GM10847 (cell line): ENCODE measurements around the gene ZFHX3.

Experiments used
- POLR2A ChIP-seq: IDR thresholded peaks from 2 replicates; pipeline ENCODE4 v1.6.1; 2011; ENCODE audit not compliant: insufficient read length; ENCODE audit errors: extremely low read depth

The ZFHX3 gene

DNA sequence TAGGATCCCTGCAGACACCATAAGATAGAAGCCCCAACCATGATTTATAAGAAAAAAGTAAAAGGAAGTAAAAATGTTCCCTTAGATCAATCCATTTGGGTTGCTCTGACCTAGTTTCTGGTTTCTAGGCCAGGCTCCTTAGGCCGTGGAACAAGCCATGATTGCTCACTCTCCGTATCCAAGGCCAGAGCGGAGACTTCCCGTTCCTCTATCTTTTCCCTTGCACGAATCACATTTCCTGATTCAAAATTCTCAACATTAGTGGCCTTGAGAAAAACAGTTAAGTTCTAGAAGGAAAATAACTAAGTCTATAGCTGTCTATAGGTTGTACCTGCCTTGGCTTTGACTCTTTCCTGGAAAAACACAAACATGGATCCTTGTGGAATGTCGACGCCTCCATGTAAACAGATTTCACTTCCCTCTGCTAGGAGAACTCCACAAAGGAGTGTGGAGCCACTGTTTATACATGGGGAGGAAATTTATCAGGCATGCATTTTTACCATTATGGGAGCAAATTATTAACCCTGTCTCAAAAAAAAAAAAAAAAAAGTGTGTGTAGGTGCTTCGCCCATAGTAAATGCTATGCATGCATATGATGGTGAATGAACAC is 149.6 kb downstream of the ZFHX3 start:
- no peak for TF ChIP-seq POLR2A

DNA sequence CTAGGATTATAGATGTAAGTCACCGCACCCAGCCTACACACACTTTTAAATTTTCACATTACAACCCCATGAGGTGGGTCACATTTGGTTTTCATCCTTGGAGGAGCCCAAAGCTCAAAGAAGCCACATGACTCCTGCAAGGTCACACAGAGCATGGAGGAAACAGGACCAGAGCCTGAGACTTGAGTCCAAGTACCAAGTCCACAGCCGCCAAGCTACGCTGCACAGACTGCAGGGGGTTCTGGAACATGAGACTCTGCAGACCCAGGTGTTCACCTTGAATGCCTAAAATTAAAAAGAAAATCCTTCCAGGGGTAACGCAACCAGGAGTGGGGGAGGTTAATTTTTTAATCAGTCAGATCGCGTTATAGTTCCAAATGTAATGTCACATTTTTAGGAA is 150.2 kb downstream of the ZFHX3 start:
- TF ChIP-seq POLR2A = no peak

DNA sequence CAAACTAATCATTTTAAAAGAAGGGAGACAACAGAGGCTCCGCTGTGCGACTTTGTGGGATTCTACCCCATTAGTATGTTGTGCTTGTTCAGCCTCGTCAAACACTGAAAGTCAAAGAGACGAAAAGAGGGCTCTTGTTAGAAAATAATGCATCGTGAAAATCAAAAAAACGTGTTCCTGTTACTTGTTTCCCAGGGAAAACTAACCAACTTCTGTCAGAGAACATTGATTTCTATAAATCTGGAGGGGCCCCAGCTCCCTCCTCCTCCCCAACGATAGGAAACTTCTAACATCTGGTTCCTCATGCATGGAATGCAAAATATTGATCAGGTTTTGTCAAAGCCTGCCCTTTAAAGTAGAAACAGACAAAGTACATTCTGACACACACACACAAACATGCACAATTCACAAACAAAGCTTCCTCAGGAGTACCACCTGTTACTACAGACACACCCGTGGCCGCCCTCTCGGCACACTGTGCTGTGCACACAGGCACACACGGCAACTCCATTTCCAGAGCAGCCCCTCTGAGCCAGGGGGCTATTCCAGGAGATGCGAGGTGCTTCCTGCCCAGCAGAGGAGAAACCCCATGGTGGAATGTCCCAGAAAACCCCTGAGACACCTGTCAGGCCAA is 151.3 kb downstream of the ZFHX3 start:
- no peak for TF ChIP-seq POLR2A

DNA sequence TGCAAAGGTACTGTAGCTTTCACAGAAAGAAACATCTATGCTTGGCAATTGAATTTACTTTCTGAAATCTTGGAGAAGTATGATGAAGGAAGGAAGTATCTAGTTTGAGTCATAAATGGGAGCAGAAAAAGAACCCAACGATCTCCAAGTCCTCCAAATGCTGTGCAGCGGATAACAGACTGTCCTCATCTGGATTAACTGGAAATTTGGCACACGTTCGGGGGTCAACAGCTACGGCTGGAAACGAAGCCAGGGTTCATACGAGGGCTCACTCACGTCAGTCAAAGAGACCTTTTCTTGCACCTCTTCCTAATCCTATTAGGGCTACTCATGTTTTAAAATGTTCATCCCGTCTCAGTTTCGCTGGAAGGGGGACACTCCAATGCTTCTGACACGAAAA is 152.0 kb downstream of the ZFHX3 start:
- no peak for TF ChIP-seq POLR2A

DNA sequence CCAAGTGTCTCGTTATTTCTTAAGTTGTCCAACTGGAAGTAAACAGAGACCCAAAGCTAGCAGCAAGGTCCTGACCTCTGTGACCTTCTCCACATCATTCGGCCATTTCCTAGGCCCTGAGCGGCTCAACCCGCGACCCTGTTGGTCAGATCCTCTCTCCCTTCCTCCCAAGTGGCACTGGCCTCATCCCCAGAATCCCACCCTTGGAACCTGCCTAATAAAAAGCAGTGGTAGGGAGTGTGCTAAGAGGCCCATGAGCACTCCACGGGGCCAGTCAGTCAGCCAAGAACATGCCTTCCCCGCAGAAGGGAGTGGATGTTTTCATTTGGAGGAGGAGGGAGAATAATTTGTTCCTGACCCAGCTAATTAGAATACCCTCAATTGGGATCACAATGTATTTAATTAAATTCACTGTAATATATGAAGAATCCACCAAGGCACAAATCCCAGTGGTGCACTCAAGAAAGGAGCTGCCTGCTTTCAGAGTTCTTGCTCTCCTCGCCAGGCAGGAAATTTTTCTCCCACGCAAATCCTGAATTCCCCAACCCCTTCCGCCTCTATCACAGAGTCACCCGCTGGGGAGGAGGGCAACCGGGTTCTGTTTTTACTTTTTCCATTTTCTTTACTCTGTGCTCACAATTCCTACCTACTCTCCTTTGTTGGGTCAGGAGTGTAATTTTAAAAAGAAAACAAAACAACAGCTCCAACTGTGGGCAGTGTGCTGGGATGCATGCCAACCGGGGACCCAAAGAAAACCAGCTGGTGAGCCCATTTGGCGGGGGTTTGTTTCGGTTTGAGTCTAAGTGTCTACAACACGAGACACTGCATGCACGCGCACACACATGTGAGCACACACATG is 153.4 kb downstream of the ZFHX3 start:
- no peak for TF ChIP-seq POLR2A

DNA sequence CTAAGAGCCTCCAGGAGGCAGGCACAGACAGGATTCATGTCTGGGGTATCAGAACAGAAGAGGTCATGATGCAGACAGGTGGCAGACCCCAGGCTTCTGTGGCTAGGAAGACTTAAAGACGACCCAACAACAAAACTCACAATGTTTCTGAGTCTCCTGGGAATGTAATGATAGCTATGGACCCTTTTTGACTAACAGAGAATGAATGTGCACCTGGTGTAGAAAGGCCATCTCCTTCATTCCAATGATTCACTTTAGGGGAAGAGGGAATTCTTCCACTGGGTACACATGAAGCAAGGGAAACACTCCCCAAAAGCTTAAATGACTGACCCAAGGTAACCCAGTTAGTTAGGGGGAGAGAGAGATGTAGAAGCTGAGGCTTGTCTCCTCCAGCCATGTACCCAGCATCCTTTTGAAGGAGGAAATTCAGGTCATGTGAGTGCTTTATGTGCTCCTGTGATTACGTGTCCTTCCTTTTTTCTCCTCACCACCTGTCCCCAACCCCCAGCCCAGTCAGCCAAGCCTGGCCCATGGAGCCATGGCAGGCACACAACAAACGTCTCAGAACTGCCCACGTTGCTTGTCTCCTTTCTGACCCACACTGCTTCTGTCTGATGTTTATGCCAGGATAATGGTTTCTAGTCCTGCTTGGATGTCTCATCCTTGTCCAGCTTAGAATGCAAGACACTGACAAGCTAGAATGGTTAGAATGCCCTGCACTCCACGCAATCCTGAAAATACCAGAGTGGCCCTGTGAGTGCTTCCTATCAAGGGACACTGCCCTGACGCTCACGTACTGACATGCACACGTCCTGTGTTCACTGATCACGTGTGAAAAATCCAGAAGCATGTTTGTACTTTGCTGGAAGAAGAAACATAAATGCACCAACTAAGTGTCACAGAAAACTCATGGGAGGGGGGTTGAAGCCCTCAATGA is 156.4 kb downstream of the ZFHX3 start:
- no peak for TF ChIP-seq POLR2A

DNA sequence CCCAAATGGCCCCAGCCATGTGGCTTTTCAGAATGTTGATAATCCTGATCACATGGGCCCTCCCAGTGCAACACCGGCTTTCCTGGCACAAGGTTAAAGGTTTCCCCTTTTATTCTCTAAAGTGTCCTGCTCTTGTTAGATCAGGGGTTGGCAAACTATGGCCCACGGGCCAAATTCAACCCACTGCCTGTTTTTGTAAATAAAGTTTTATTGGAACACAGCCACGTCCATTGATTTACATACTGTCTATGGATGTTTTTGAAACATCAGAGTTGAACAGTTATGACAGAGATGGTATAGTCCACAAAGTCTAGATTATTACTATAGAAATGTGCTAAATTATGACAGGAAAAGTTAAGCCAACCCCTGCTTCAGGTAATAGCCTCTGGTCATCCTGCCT is 157.3 kb downstream of the ZFHX3 start:
- no peak for TF ChIP-seq POLR2A

DNA sequence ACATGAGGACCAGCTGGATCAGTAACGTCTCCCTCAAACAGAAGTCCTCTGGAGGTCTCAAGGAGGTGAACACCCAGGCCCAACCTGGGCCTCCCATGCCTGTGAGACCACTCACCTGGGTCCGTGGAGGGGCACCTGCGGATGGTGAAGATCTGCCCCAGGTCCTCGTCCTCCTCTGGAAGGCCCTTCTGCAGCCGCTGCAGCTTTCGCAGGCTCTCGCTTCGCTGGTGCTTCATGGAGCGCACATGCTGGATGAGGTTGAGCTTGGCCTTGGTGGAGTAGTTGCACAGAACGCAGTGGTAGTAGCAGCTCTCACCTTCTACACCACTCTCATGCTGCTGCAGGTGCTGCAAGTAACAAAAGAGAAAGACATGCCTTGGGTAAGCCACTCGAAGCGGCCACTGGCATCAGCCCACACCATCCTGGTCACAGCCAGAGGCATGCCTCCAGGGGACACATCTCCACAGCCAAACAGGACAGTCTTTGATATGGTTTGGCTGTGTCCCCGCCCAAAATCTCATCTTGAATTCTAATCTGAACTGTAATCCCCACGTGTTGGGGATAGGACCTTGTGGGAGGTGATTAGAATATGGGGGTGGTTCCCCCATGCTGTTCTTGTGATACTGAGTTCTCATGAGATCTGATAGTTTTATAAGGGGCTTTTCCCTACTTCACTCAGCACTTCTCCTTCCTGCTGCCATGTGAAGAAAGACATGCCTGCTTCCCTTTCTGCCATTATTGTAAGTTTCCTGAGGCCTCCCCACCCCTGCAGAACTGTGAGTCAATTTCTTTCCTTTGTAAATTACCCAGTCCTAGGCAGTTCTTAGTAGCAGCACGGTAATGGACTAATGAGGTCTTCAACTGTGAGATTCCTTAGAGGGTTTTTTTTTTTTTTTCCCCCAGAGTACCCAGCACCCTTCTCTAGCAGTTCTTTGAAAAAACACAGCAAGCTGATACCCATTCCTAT is 158.0 kb downstream of the ZFHX3 start:
- no peak for TF ChIP-seq POLR2A

DNA sequence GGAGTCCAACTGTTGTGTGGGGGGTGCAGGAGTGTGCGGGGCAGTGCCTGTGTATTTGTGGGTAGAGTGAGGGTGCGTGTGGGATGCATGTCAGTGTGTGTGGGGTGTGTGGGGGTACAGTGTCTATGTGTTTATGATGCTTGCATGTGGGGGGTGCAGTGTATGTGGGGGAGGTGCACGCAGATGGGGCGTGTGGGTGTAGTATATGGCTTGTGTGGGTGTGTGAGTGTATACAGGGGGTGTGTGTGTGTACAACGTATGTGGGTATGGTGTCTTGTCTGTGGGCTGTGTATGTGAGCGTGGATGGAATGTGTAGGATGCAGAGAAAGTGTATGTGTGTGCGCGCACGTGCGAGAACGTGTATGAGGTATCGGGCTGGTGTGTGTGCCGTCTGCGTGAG is 160.4 kb downstream of the ZFHX3 start:
- TF ChIP-seq POLR2A = no peak

DNA sequence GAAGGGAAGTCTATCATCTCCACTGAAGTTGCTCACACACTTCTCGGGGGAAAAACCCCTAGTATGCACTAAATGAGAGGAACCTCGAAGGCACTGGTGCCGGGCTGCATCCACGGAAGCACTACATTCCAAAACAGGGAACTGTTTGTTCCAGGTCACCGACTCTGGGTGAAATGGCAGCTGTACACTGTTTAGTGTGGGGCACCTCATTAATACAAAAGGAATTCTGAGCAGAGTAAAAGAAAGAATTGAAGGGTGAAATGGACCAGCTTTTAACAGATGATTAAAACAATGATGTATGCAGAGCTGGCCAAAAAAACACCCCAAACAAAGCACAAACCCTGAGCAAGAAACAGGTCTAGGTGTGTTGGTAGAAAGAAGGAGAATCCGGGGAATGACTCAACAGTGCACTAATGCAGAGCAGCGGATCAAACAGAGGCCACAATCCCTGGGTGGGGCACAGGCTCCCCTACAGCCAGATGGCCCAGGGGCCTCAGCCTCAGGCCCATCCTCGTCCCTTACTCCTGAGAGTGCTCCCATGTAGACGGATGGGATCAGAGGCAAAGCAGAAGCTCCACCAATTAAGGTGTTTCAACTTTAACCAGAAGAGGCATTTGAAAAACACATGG is 161.5 kb downstream of the ZFHX3 start:
- TF ChIP-seq POLR2A = no peak

DNA sequence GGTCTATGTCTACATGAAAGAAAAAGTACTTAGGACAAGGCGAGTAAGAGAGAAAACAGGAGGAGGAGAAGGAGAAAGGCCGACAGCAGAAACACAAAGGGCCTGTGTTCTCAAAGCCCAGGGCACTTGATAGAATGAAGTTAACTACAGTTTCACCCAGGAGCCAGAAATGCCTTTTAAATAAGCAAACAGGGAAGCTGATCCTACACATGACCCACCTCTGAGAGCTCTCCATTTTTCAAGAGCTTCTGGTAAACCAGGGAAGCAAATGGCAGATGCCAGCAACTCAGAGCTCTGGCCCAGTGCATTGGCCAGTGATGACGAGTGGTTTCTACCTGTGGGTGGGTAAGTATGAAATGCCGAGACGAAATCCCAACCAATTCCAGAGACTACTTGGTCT is 163.4 kb downstream of the ZFHX3 start:
- no peak for TF ChIP-seq POLR2A

DNA sequence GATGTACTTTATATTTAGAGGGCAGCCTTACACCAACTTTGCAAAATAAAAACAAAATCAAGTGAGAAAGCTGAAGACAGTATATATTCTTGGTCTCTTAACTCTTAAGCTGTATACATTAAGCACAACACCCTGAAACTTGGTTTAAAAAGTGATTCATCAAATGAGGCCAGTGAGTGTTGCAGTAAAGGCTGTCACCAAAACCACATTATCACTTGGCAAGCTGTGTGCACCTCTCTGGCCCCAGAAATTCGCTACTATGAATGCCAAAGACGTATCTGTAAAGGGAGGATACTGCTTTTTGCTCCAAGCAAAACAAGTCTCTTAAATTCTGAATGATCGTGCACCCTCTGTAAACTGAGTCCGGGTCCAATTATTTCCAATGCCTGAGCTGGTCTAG is 163.9 kb downstream of the ZFHX3 start:
- no peak for TF ChIP-seq POLR2A

DNA sequence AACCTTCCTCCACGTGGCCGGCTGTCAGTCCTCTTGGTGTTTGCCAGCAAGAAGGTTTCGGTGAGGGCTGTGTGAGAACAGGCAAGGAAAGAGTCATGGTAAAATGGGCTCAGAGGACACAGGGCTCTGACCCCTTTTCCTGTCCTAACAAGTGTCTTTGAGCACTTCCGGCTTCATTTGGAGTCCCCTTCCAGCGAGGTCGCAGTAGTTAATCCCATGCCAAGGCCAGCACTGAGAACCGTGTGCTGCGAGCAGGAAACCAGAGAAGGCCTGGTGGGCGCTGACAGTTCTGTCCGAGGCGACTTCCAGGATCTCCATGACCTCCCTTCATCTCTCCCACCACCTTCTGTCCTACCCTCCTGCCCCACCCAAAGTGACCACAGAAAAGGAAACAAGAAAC is 168.1 kb downstream of the ZFHX3 start:
- TF ChIP-seq POLR2A = no peak

DNA sequence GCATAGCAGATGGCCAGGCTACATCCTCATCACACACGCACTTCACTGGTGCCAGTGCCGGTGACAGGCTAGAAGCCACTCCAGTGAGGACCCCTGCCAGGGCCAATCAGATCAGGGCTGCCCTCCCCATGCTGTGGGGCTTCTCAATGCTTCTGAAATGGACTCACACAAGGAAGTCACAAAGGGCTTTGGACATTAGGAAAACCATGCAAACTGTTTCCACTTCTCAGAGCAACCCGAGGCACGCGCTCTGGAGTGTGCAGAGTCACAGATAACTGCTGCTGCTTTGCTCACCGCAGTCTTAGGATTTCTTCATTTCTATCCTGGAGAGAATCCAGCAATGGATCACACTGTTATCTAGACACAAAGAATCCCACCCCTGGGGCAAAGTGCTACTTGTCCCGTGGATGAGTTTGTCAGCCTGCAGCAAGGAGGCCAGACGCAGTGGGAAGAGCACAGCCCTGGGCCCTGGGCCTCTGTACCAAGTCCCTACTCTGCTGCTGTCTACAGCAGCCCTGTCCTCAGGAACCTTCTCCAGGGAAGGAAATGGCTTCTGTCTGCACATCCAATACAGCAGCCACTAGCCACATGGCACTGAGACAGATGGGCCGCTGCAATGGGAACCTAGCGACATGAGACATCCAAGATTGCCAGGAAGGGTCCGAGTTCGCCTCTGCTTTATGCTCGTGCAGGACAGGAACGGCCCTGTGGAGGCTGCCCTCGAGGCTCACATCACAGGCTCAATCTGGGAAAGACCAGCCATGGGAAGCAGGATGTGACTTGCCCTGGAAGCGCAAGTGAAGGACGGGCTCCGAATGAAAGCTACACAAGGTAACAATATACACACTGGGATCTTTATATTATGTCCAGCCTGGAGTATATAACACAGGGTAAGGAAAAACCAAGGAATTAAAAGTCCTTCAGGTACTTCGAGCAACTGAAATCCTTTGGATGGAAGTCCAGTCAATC is 169.3 kb downstream of the ZFHX3 start:
- no peak for TF ChIP-seq POLR2A
